A549 (cell line): ENCODE data around the gene ZBTB48.

Experiments
- HMGXB4 ChIP-seq: fragments of 250-450 bp; sonication (Bioruptor Pico); IDR thresholded peaks from 2 replicates; pipeline ENCODE4 v1.5.0; 2021; ENCODE audit warnings: mild to moderate bottlenecking, moderate library complexity, borderline replicate concordance
- RAD21 ChIP-seq, 2 experiments: fragments of >200 bp in 1 of 2; sonication (Bioruptor Twin) in 1 of 2; formaldehyde crosslinking in 1 of 2; IDR thresholded peaks in 1 of 2; conservative IDR thresholded peaks in 1 of 2; 2 replicates in 1 of 2; 3 replicates in 1 of 2; pipeline ENCODE4 v1.6.1; 2012 to 2018; ENCODE audit warnings: inconsistent platforms in 1 of 2
- RARB ChIP-seq: fragments of 250-450 bp; sonication (Bioruptor Pico); IDR thresholded peaks from 2 replicates; pipeline ENCODE4 v1.8.0; 2021; ENCODE audit warnings: mild to moderate bottlenecking, moderate library complexity
- ZNF302 ChIP-seq: fragments of 250-450 bp; sonication (Bioruptor Pico); IDR thresholded peaks from 2 replicates; pipeline ENCODE4 v1.9.0; 2021; ENCODE audit warnings: inconsistent platforms, mild to moderate bottlenecking, moderate library complexity
- TF ChIP-seq, protein P1 (sequence below): IDR thresholded peaks from 2 replicates; pipeline ENCODE4 v1.6.1; 2012
- TF ChIP-seq, protein P2 (sequence below): fragments of >200 bp; sonication (Bioruptor Twin); formaldehyde crosslinking; IDR thresholded peaks from 3 replicates; pipeline ENCODE4 v1.5.1; 2016

DNA sequence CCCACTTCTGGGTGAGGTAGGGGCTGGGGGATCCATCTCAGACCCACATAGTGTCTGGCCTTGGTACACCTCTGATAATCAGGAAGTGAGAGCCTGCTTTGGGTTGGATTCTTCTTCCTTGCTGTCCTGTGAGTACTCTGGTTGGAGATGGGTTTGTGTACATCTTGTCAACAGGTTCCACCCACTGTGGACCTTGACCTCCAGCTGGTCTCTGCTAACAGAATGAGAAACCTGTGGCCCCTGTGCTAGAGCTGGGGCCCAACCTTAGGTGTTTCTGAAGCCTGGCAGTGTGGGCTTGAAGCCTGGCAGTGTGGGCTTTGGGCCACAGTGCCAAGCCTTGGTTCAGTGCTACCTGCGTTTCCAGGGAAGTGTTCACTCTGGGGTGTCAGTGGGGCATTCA, 2.6 kb downstream of the ZBTB48 start:
- no peak for TF ChIP-seq RAD21 (conservative IDR thresholded peaks at IDR 0.05 in 1 of 2, IDR thresholded peaks at IDR 0.05 in 1 of 2)
- no peak for TF ChIP-seq ZNF302 (CRISPR knock-in tag)
- TF ChIP-seq RARB (CRISPR knock-in tag), result no peak
- no peak for TF ChIP-seq HMGXB4
- TF ChIP-seq, protein P1, sequence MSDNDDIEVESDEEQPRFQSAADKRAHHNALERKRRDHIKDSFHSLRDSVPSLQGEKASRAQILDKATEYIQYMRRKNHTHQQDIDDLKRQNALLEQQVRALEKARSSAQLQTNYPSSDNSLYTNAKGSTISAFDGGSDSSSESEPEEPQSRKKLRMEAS, result no peak
- TF ChIP-seq, protein P2, sequence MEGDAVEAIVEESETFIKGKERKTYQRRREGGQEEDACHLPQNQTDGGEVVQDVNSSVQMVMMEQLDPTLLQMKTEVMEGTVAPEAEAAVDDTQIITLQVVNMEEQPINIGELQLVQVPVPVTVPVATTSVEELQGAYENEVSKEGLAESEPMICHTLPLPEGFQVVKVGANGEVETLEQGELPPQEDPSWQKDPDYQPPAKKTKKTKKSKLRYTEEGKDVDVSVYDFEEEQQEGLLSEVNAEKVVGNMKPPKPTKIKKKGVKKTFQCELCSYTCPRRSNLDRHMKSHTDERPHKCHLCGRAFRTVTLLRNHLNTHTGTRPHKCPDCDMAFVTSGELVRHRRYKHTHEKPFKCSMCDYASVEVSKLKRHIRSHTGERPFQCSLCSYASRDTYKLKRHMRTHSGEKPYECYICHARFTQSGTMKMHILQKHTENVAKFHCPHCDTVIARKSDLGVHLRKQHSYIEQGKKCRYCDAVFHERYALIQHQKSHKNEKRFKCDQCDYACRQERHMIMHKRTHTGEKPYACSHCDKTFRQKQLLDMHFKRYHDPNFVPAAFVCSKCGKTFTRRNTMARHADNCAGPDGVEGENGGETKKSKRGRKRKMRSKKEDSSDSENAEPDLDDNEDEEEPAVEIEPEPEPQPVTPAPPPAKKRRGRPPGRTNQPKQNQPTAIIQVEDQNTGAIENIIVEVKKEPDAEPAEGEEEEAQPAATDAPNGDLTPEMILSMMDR, result no peak
